HepG2 (cell line): ENCODE measurements around the gene PRSS27.

Experiments used
- CTCF ChIP-seq: sonication (generic); formaldehyde crosslinking; IDR thresholded peaks from 2 replicates; pipeline ENCODE4 v1.5.0; 2020; ENCODE audit warnings: mild to moderate bottlenecking, missing genetic modification reagents, moderate library complexity
- HNF4A ChIP-seq: sonication (generic); formaldehyde crosslinking; IDR thresholded peaks from 2 replicates; pipeline ENCODE4 v1.4.0; 2020; ENCODE audit warnings: missing genetic modification reagents
- IRF1 ChIP-seq: sonication (generic); formaldehyde crosslinking; IDR thresholded peaks from 2 replicates; pipeline ENCODE4 v1.4.0; 2020; ENCODE audit warnings: low read depth, mild to moderate bottlenecking, missing genetic modification reagents
- ZNF24 ChIP-seq: fragments of 450-650 bp; IDR thresholded peaks from 2 replicates; pipeline ENCODE4 v1.6.1; 2017; ENCODE audit warnings: antibody characterized with exemption, mild to moderate bottlenecking

- TF ChIP-seq CTCF (CRISPR knock-in tag) (no peak), ZNF24 (no peak), HNF4A (no peak), IRF1 (CRISPR knock-in tag) (no peak)
These were observed 6.9 kb upstream of the PRSS27 start for GRCh38 chr16:2726923-2727322.
